Liver (tissue), 9 donors: ENCODE measurements around the gene MICAL2. TPM values are rescaled to one million over a fixed set of nuclear protein-coding genes. Genes with fewer than 3 reads are reported as not detected.

Source experiments
- DNase-seq: peaks from one replicate; pipeline ENCODE4 v3.0.0-alpha.2; 2017; ENCODE audit warnings: low spot score
- H3K27ac ChIP-seq, 2 donors: one replicate each; pipeline ENCODE4 v1.7.0; 2013; ENCODE audit warnings: inconsistent platforms in 2 of 2, low read length in 2 of 2, control low read depth in 1 of 2, low read depth in 1 of 2, mild to moderate bottlenecking in 1 of 2
- H3K27me3 ChIP-seq, 4 donors: one replicate each; pipeline versions ENCODE4 v1.6.1 to v1.7.0; 2013; ENCODE audit warnings: low read length in 3 of 4, inconsistent platforms in 1 of 4, mild to moderate bottlenecking in 1 of 4, moderate library complexity in 1 of 4; ENCODE audit not compliant: control insufficient read depth in 4 of 4, insufficient read depth in 4 of 4
- H3K36me3 ChIP-seq, 4 donors: one replicate each; pipeline versions ENCODE4 v1.6.1 to v1.7.0; 2013; ENCODE audit warnings: low read length in 3 of 4, mild to moderate bottlenecking in 3 of 4, low read depth in 1 of 4, moderate library complexity in 1 of 4; ENCODE audit not compliant: control insufficient read depth in 4 of 4, insufficient read depth in 3 of 4
- H3K4me1 ChIP-seq, 4 donors: one replicate each; pipeline versions ENCODE4 v1.6.1 to v1.7.0; 2013; ENCODE audit warnings: low read length in 3 of 4, mild to moderate bottlenecking in 3 of 4, moderate library complexity in 1 of 4; ENCODE audit not compliant: control insufficient read depth in 4 of 4, insufficient read depth in 4 of 4
- H3K4me3 ChIP-seq, 3 donors: one replicate each; pipeline versions ENCODE4 v1.6.1 to v1.7.0; 2013; ENCODE audit warnings: low read length in 3 of 3, control low read depth in 1 of 3, low read depth in 1 of 3, mild to moderate bottlenecking in 1 of 3
- H3K9ac ChIP-seq, 2 donors: one replicate each; pipeline ENCODE4 v1.7.0; 2013; ENCODE audit warnings: low read length in 2 of 2, mild to moderate bottlenecking in 2 of 2, moderate library complexity in 2 of 2, control low read depth in 1 of 2, low read depth in 1 of 2
- H3K9me3 ChIP-seq, 4 donors: one replicate each; pipeline versions ENCODE4 v1.6.1 to v1.7.0; 2013; ENCODE audit warnings: low read length in 3 of 4; ENCODE audit not compliant: control insufficient read depth in 4 of 4
- ATF3 ChIP-seq: IDR thresholded peaks from 2 replicates; pipeline ENCODE4 v1.6.1; 2016; ENCODE audit warnings: antibody characterized with exemption
- CTCF ChIP-seq: fragments of 150-350 bp; IDR thresholded peaks from 2 replicates; pipeline ENCODE4 v1.5.1; 2017; ENCODE audit warnings: improper control_type of control experiment, low read depth, low read length; ENCODE audit not compliant: missing input control
- EGR1 ChIP-seq, 2 donors: IDR thresholded peaks; 2 replicates each; pipeline ENCODE4 v1.6.1; 2016 to 2018; ENCODE audit warnings: antibody characterized with exemption in 2 of 2, low read depth in 2 of 2
- FOXA1 ChIP-seq: IDR thresholded peaks from 2 replicates; pipeline ENCODE4 v1.6.1; 2016; ENCODE audit warnings: antibody characterized with exemption
- FOXA2 ChIP-seq: IDR thresholded peaks from 2 replicates; pipeline ENCODE4 v1.6.1; 2016; ENCODE audit warnings: antibody characterized with exemption
- GABPA ChIP-seq, 2 donors: IDR thresholded peaks in 1 of 2; conservative IDR thresholded peaks in 1 of 2; 2 replicates each; pipeline ENCODE4 v1.6.1; 2016; ENCODE audit warnings: antibody characterized with exemption in 2 of 2, mild to moderate bottlenecking in 1 of 2, moderate library complexity in 1 of 2
- HNF4A ChIP-seq, 2 donors: conservative IDR thresholded peaks; 2 replicates each; pipeline ENCODE4 v1.6.1; 2016; ENCODE audit warnings: antibody characterized with exemption in 2 of 2, mild to moderate bottlenecking in 2 of 2
- HNF4G ChIP-seq: IDR thresholded peaks from 2 replicates; pipeline ENCODE4 v1.6.1; 2016; ENCODE audit warnings: antibody characterized with exemption
- JUND ChIP-seq, 2 donors: IDR thresholded peaks; 2 replicates each; pipeline ENCODE4 v1.6.1; 2016; ENCODE audit warnings: antibody characterized with exemption in 2 of 2
- MAX ChIP-seq: IDR thresholded peaks from 2 replicates; pipeline ENCODE4 v1.6.1; 2016; ENCODE audit warnings: antibody characterized with exemption
- NR2F2 ChIP-seq: IDR thresholded peaks from 2 replicates; pipeline ENCODE4 v1.6.1; 2016; ENCODE audit warnings: antibody characterized with exemption
- RAD21 ChIP-seq, 2 donors: IDR thresholded peaks; 2 replicates each; pipeline ENCODE4 v1.6.1; 2016; ENCODE audit warnings: antibody characterized with exemption in 2 of 2, mild to moderate bottlenecking in 2 of 2
- REST ChIP-seq: IDR thresholded peaks from 2 replicates; pipeline ENCODE4 v1.6.1; 2016; ENCODE audit warnings: antibody characterized with exemption, mild to moderate bottlenecking
- RXRA ChIP-seq, 2 donors: IDR thresholded peaks; 2 replicates each; pipeline ENCODE4 v1.6.1; 2017 to 2018; ENCODE audit warnings: antibody characterized with exemption in 2 of 2, mild to moderate bottlenecking in 1 of 2
- SP1 ChIP-seq: IDR thresholded peaks from 2 replicates; pipeline ENCODE4 v1.6.1; 2018; ENCODE audit warnings: antibody characterized with exemption, mild to moderate bottlenecking
- TAF1 ChIP-seq: conservative IDR thresholded peaks from 2 replicates; pipeline ENCODE4 v1.6.1; 2016; ENCODE audit warnings: antibody characterized with exemption, mild to moderate bottlenecking
- YY1 ChIP-seq: IDR thresholded peaks from 2 replicates; pipeline ENCODE4 v1.6.1; 2016; ENCODE audit warnings: antibody characterized with exemption, mild to moderate bottlenecking
- ZBTB33 ChIP-seq: IDR thresholded peaks from 2 replicates; pipeline ENCODE4 v1.6.1; 2016; ENCODE audit warnings: antibody characterized with exemption
- WGBS: extraction: QIAGEN DNeasy Blood & Tissue Kit; methylation state at CpG from one replicate; pipeline ENCODE4 v1.1.7; 2013; 5-methylcytosine and 5-hydroxymethylcytosine counted together
- polyA plus RNA-seq, 2 donors: library from polyadenylated mRNA; stranded (reverse) in 1 of 2; unstranded in 1 of 2; fragments of 200-250 nt in 1 of 2; fragments of >200 nt in 1 of 2; fragmentation: Nextera tagmentation in 1 of 2; extraction: Ambion mirVana in 1 of 2; gene quantifications; one replicate each; pipeline versions ENCODE4 v1.2.1 to v1.2.3, GENCODE V29; 2013 to 2015
- total RNA-seq, 2 donors: library from RNA; depleted of rRNA; stranded (reverse); fragments of >200 nt; gene quantifications; one replicate each; pipeline ENCODE4 v1.2.3, GENCODE V29; 2014
- donor health status: healthy.
- donor health status: healthy.
- donor health status: healthy.
- donor health status: healthy.
- donor health status: healthy.

Gene MICAL2
- total and polyA plus RNA-seq, 4 donors = 17.5 to 113 (median 42.9) TPM

GRCh38 chr11:12177739-12178338 lies 67.4 kb downstream of the MICAL2 start:
- DNase-seq = no peak
- TF ChIP-seq NR2F2 = no peak
- no peak for TF ChIP-seq JUND (IDR thresholded peaks at IDR 0.05)
- no peak for TF ChIP-seq REST
- TF ChIP-seq FOXA2 = no peak
- TF ChIP-seq ATF3 = no peak
- no peak for TF ChIP-seq RAD21 (IDR thresholded peaks at IDR 0.05)
- no peak for TF ChIP-seq RXRA (IDR thresholded peaks at IDR 0.05)
- TF ChIP-seq TAF1 = no peak
- TF ChIP-seq FOXA1 = no peak
- no peak for TF ChIP-seq HNF4G
- TF ChIP-seq YY1 = no peak
- TF ChIP-seq GABPA (IDR thresholded peaks at IDR 0.05 in 1 of 2, conservative IDR thresholded peaks at IDR 0.05 in 1 of 2) = no peak
- no peak for TF ChIP-seq ZBTB33
- TF ChIP-seq CTCF = no peak
- no peak for TF ChIP-seq HNF4A (conservative IDR thresholded peaks at IDR 0.05)
- no peak for TF ChIP-seq MAX
- no peak for TF ChIP-seq EGR1 (IDR thresholded peaks at IDR 0.05; ENCODE audit: low read depth in 2 of 2)
- no peak for TF ChIP-seq SP1
- Histone ChIP-seq H3K27me3 (no peaks in the 10 kb centered on the region), H3K27ac (no peak overlapping the region), H3K4me3 (no peak overlapping the region), H3K4me1 (no peaks in the 10 kb centered on the region), H3K9me3 (no peaks in the 10 kb centered on the region), H3K36me3 (peaks cover 0 to 3% (median 0%) of the 10 kb centered on the region in 4 donors), H3K9ac (no peak overlapping the region)
- 66% methylated on average over 3 of the region's 3 CpGs for WGBS
